GM20000 (cell line): Measurements from ENCODE around the gene PBXIP1.

Source experiments
- DNase-seq: peaks from one replicate; pipeline ENCODE4 v3.0.0; 2012; ENCODE audit warnings: low spot score
- TF ChIP-seq, protein P1 (sequence below): IDR thresholded peaks from 2 replicates; pipeline ENCODE4 v1.5.1; 2012; ENCODE audit warnings: mild to moderate bottlenecking, control low read depth; ENCODE audit errors: extremely low read depth, missing control alignments

The PBXIP1 gene, protein sequence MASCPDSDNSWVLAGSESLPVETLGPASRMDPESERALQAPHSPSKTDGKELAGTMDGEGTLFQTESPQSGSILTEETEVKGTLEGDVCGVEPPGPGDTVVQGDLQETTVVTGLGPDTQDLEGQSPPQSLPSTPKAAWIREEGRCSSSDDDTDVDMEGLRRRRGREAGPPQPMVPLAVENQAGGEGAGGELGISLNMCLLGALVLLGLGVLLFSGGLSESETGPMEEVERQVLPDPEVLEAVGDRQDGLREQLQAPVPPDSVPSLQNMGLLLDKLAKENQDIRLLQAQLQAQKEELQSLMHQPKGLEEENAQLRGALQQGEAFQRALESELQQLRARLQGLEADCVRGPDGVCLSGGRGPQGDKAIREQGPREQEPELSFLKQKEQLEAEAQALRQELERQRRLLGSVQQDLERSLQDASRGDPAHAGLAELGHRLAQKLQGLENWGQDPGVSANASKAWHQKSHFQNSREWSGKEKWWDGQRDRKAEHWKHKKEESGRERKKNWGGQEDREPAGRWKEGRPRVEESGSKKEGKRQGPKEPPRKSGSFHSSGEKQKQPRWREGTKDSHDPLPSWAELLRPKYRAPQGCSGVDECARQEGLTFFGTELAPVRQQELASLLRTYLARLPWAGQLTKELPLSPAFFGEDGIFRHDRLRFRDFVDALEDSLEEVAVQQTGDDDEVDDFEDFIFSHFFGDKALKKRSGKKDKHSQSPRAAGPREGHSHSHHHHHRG

DNA sequence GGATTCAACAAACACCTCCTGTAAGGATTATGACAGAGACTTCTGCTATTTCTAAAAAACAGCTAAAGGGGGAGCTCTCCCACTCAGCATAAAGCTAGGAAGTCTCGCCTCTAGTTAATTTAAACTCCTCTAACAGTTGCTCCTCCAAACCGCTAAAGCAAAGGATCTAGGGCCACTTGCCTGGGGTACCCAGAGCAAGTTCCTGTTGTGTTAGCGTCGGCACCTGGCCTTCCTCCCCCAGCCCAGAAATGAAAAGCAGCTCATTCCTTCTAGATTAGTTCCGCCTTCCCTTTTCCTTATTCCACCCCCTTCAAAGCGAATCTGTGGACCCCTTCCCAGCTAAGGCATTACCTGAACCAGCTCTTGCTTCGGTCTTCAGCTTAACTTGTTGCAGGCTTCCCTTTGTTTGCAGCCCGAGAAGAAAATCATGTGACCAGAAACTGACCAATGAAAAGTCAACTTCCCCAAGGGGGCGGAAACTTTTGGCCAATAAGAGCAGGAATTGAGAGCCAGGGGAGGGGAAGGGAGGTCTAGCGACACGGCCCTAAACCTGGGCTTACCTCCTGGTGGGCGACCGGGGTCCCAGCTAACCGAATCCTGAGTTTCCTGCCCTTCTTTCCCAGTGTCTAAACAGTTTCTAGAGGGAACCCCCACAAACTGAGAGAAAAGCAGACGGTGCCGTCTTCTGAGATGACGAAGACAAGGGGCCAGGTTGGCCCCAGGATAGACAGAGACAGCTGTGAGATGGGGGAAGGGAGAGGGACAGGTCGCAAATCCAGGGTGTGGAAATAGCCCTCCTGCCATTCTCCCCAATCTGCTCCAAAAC is at the start of gene PBXIP1:
PBXIP1 (minus strand) TSS at position 382 of the 826 bp plus-strand sequence. CDS start 2,378 bp downstream, outside the sequence.
- DNase-seq, result peak; percentile 94
- TF ChIP-seq, protein P1, sequence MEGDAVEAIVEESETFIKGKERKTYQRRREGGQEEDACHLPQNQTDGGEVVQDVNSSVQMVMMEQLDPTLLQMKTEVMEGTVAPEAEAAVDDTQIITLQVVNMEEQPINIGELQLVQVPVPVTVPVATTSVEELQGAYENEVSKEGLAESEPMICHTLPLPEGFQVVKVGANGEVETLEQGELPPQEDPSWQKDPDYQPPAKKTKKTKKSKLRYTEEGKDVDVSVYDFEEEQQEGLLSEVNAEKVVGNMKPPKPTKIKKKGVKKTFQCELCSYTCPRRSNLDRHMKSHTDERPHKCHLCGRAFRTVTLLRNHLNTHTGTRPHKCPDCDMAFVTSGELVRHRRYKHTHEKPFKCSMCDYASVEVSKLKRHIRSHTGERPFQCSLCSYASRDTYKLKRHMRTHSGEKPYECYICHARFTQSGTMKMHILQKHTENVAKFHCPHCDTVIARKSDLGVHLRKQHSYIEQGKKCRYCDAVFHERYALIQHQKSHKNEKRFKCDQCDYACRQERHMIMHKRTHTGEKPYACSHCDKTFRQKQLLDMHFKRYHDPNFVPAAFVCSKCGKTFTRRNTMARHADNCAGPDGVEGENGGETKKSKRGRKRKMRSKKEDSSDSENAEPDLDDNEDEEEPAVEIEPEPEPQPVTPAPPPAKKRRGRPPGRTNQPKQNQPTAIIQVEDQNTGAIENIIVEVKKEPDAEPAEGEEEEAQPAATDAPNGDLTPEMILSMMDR, result no peak

DNA sequence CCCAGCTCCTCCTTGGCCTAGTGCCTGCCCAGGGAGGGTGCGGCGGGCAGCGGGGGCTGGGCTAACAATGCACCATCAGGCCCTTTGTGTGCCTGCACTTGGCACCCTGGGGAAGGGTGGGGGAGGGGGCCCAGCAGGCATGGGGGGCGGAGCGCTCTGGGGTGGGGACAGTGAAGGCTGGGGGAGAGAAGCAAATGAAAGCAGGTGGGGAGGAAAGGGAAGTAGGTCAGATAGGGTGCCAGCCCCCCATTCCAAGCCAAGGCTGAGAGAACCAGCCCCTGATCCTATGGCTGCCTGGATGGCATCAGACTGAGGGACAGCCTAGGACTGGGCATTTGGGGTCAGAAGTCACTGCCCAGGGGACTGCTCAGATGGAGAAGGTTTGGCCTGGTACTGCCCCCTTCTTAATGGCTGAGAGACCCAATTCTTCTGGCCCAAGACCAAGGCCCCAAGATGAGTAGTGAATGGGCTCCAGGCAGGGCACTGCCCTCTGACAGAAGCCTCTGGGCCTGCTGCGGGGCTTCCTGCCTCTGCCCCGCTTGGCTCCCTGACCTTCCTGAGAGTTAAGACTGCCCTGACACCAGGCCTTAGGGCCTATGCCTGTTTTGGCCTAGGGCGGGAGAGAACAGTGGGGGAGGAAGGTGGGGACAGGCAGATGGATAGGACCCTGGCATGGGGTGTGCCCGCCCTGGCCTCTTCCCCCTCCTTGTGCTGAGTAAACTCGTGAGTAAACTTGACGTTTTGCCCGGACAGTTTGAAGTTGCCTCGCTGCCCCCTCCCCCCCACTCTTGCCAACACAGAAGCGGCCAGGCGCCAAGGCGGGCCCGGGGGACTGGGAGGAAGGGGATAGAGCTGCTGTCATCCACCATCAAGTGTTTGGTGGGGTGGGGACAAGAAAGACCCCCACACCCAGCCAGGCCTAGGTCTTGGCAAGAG is 49.4 kb upstream of the PBXIP1 start:
- DNase-seq, result no peak

DNA sequence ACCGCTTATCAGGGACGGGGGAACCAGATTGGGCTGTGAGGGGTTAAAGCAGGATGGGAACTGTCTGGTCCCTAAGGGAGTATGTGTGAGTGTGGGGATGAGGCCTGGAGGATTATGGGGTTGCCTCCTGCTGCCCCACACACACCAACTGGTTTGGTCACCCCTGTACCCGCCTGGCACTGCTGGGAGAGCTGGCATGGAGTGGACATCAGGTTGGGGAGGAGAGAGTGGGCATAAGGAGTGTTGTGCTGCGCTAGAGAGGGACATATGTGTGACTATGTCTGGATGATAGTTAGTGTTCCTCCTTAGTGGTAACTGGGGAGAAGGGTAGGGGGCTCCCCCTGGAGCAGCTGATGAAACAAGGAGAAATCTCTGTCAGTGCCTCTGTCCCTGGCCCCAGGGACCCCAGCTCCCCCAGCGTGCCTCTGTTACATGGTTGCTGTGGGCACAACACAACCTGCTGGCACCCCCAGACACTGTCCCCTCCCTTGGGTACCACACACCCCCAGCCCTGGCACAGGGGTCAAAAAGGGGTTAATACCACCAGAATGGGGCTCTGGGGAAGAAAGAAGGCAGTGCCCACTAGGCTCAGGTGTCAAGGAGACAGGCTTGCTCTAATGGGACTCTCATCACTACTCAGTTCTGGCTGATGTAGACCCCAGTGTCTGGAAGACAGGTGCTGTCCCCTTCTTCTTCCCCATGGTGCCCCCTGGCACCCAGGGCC is 48.6 kb upstream of the PBXIP1 start:
- DNase-seq, result no peak
- TF ChIP-seq, protein P1, result no peak

More for the DNA sequence above, 49.4 kb upstream of the PBXIP1 start:
- TF ChIP-seq, protein P1, result no peak

DNA sequence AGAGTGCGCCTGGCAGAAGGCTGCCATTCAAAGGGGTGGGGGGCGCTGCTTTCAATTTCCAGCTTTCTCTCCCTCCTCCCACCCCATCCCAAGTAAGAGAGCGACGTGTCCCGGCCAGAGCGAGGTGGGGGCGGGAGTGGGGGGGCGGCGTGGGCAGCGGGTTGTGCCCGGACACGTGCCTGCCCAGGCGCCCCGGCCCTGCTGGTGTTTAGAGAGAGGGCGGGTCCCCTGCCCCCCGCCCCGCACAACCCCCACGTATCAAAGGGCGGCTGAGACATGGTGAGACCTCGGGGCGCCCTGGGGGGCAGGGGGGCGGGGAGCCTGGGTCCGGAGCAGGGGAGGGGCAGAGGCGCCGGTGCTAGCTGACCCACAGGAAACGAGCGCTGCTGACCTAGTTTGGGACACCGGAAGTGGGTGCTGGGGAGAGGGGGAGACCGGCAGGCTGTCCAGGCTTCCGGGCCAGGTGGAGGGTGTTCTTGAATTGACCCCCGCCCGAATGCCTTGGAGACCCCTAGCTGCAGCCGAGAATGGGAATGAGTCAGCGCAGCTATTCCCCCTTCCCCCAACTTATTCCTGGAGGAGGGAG is 48.0 kb upstream of the PBXIP1 start:
- TF ChIP-seq, protein P1, result no peak
- peak; percentile 70 for DNase-seq

DNA sequence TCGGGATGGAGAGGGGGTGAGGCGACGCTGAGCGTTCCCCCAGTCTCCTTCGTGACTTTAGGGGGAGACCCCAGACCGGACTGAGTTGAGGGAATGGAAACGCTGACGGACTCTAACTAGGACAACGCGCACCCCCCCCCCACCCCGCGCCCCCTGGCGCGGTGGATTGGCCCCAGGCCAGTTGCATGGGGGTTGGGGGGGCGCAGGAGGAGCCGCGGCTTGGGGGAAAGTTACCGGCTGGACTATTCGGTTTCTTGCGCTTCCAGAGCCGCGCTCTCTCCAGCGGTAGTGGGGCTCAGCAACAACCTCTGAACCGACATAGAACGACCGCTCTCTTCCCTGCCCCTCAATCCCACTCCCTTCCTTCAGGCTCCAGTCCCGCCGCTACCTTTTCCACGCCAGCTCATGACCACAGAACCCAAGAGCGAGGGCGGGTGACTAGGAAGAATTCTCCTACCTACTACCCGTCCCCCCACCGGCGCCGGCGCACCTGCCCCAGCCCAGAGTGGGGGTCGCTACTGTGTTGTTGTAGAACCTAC is 47.4 kb upstream of the PBXIP1 start:
- DNase-seq, result peak; percentile 20
- TF ChIP-seq, protein P1, result no peak
